ENCODE measurements around the gene UMOD.

UMOD gene

GRCh38 chr16:20329392-20330138 lies 22.9 kb downstream of the UMOD start:
- DNase-seq = no peak
- no peak overlapping the region for H3K4me3 ChIP-seq
- intact Hi-C loops (cut with DNase I; ENCODE audit: low total_unique reads) = no loop called here
- no peaks in the 10 kb centered on the region for H3K9me3 ChIP-seq
- no peak overlapping the region for H3K27ac ChIP-seq
- H3K4me1 ChIP-seq = no peaks in the 10 kb centered on the region
- TF ChIP-seq CTCF (IDR thresholded peaks at IDR 0.05) = no peak
- H3K36me3 ChIP-seq = no peaks in the 10 kb centered on the region
- H3K27me3 ChIP-seq = no peaks in the 10 kb centered on the region

- Histone ChIP-seq H3K27me3 (no peaks in the 10 kb centered on the region), H3K4me3 (no peak within 1 kb of the TSS), H3K9me3 (no peaks in the 10 kb centered on the region), H3K4me1 (no peaks in the 10 kb centered on the region), H3K36me3 (no peaks in the 10 kb centered on the region), H3K27ac (no peak within 1 kb of the TSS)
- DNase-seq = no peak
- no peak for TF ChIP-seq CTCF (IDR thresholded peaks at IDR 0.05)
- intact Hi-C loops (cut with DNase I; ENCODE audit: low total_unique reads) = no loop called here
Observed at GRCh38 chr16:20327444-20328041, 25.0 kb downstream of the UMOD start, which contains the start of gene GP2. Gene GP2 (minus strand): TSS chr16:20327513. CDS start chr16:20326431, 1,082 bp downstream.

GRCh38 chr16:20326321-20326720 lies 26.2 kb downstream of the UMOD start:
- no peak overlapping the region for H3K27ac ChIP-seq
- TF ChIP-seq CTCF (IDR thresholded peaks at IDR 0.05) = no peak
- H3K36me3 ChIP-seq = no peaks in the 10 kb centered on the region
- no peaks in the 10 kb centered on the region for H3K4me1 ChIP-seq
- no peaks in the 10 kb centered on the region for H3K27me3 ChIP-seq
- no peaks in the 10 kb centered on the region for H3K9me3 ChIP-seq
- DNase-seq = no peak
- intact Hi-C loops (cut with DNase I; ENCODE audit: low total_unique reads) = no loop called here
- H3K4me3 ChIP-seq = no peak overlapping the region

- Histone ChIP-seq H3K27ac (no peak overlapping the region), H3K36me3 (no peaks in the 10 kb centered on the region), H3K4me3 (no peak overlapping the region), H3K9me3 (no peaks in the 10 kb centered on the region), H3K27me3 (no peaks in the 10 kb centered on the region), H3K4me1 (no peaks in the 10 kb centered on the region)
- intact Hi-C loops (cut with DNase I; ENCODE audit: low total_unique reads) = no loop called here
- no peak for TF ChIP-seq CTCF (IDR thresholded peaks at IDR 0.05)
- no peak for DNase-seq
Observed at GRCh38 chr16:20325005-20325404, 27.5 kb downstream of the UMOD start.

- DNase-seq = no peak
- no peak overlapping the region for H3K27ac ChIP-seq
- intact Hi-C loops (cut with DNase I; ENCODE audit: low total_unique reads) = no loop called here
- no peaks in the 10 kb centered on the region for H3K36me3 ChIP-seq
- TF ChIP-seq CTCF (IDR thresholded peaks at IDR 0.05) = no peak
- H3K4me3 ChIP-seq = no peak overlapping the region
- H3K4me1 ChIP-seq = no peaks in the 10 kb centered on the region
- H3K27me3 ChIP-seq = no peaks in the 10 kb centered on the region
- no peaks in the 10 kb centered on the region for H3K9me3 ChIP-seq
Observed at GRCh38 chr16:20323591-20324117, 28.9 kb downstream of the UMOD start.

All from tibial artery (tissue), 4 donors.